Upper lobe of left lung (tissue), 6 donors: ENCODE data around the gene MAVS. TPM values are rescaled to one million over a fixed set of nuclear protein-coding genes. Genes with fewer than 3 reads are reported as not detected.

Experiments
- ATAC-seq, 2 donors: fragments of 200-7000 bp; cut with Tn5 transposase; one replicate each; pipeline ENCODE4 v1.9.1; 2022; ENCODE audit warnings: mild to moderate bottlenecking in 2 of 2, moderate library complexity in 2 of 2; ENCODE audit not compliant: low FRiP score in 2 of 2
- DNase-seq, 2 donors: peaks; one replicate each; pipeline ENCODE4 v3.0.0-alpha.2; 2019 to 2020
- H3K27ac ChIP-seq, 4 donors: fragments of 200-600 bp; sonication (generic); one replicate each; pipeline ENCODE4 v1.5.1; 2016 to 2019
- H3K27me3 ChIP-seq, 4 donors: fragments of 200-600 bp; sonication (generic); one replicate each; pipeline ENCODE4 v1.5.1; 2017 to 2019
- H3K36me3 ChIP-seq, 4 donors: fragments of 200-600 bp; sonication (generic); one replicate each; pipeline ENCODE4 v1.5.1; 2016 to 2019
- H3K4me1 ChIP-seq, 4 donors: fragments of 200-600 bp; sonication (generic); one replicate each; pipeline ENCODE4 v1.5.1; 2018 to 2019
- H3K4me3 ChIP-seq, 4 donors: fragments of 200-600 bp; sonication (generic); one replicate each; pipeline ENCODE4 v1.5.1; 2017 to 2019; ENCODE audit warnings: mild to moderate bottlenecking in 2 of 4, moderate library complexity in 1 of 4
- H3K9me3 ChIP-seq, 4 donors: fragments of 200-600 bp; sonication (generic); one replicate each; pipeline ENCODE4 v1.5.1; 2018 to 2019
- CTCF ChIP-seq, 6 experiments: fragments of 450-650 bp in 4 of 6; fragments of 200-600 bp in 2 of 6; sonication (generic) in 2 of 6; IDR thresholded peaks; one replicate each; pipeline ENCODE4 v1.5.1; 2016 to 2019; ENCODE audit warnings: antibody characterized with exemption in 6 of 6
- EP300 ChIP-seq, 4 donors: sonication (generic); formaldehyde crosslinking; IDR thresholded peaks; one replicate each; pipeline ENCODE4 v1.5.1; 2017; ENCODE audit warnings: antibody characterized with exemption in 4 of 4, control low read depth in 2 of 4
- POLR2A ChIP-seq, 4 donors: fragments of 450-650 bp; IDR thresholded peaks; one replicate each; pipeline ENCODE4 v1.5.1; 2016 to 2017; ENCODE audit warnings: antibody characterized with exemption in 4 of 4, mild to moderate bottlenecking in 2 of 4
- POLR2AphosphoS5 ChIP-seq, 2 donors: sonication (generic); formaldehyde crosslinking; IDR thresholded peaks; one replicate each; pipeline ENCODE4 v1.5.1; 2017; ENCODE audit warnings: antibody characterized with exemption in 2 of 2
- WGBS, 2 donors: methylation state at CpG; one replicate each; pipeline ENCODE4 v1.1.5; 2017 to 2018; 5-methylcytosine and 5-hydroxymethylcytosine counted together
- total RNA-seq, 6 donors: library from RNA; depleted of rRNA in 4 of 6; stranded (reverse); fragments of >200 nt in 4 of 6; gene quantifications; one replicate each; pipeline versions ENCODE4 v1.1.0 to v1.2.1, GENCODE V29; 2016 to 2021
- donor health status: DM: no; HTN: no; CAD: no; lungs with moderate emphysema.
- donor health status: DM: no; HTN: yes; CAD: no; lungs with severe emphysema.

Gene MAVS
- total RNA-seq, 6 donors from 2014 or later = 31.0 to 54.5 (median 39.9) TPM

- no peak overlapping the region for H3K4me3 ChIP-seq
- H3K27me3 ChIP-seq = no peaks in the 10 kb centered on the region
- TF ChIP-seq EP300 (IDR thresholded peaks at IDR 0.05) (no peak), POLR2AphosphoS5 (IDR thresholded peaks at IDR 0.05) (no peak), CTCF (IDR thresholded peaks at IDR 0.05) (no peak), POLR2A (IDR thresholded peaks at IDR 0.05) (no peak)
- DNase-seq (peak in 1 of 2 donors; percentile 62), ATAC-seq (no peak)
- 94 to 95% methylated on average over 8 to 9 of the region's 11 CpGs for WGBS, 2 donors
- peak overlapping the region; percentile 91 to 98 (median 96) for H3K27ac ChIP-seq
- H3K36me3 ChIP-seq = peaks cover 4 to 62% (median 61%) of the 10 kb centered on the region in 4 donors
- peaks cover 74 to 96% (median 87%) of the 10 kb centered on the region in 4 donors for H3K4me1 ChIP-seq
- H3K9me3 ChIP-seq = no peaks in the 10 kb centered on the region
Observed at GRCh38 chr20:3804781-3805180, 41.9 kb upstream of the MAVS start.

GRCh38 chr20:3808544-3808943, 38.1 kb upstream of the MAVS start:
- Histone ChIP-seq H3K27me3 (no peaks in the 10 kb centered on the region), H3K4me3 (peak overlapping the region in 3 of 4 donors; percentile 19 to 42 (median 26)), H3K9me3 (no peaks in the 10 kb centered on the region), H3K27ac (peak overlapping the region; percentile 91 to 98 (median 96)), H3K36me3 (peaks cover 0 to 26% (median 25%) of the 10 kb centered on the region in 4 donors), H3K4me1 (peaks cover 73 to 86% (median 80%) of the 10 kb centered on the region in 4 donors)
- WGBS, 2 donors = 81 to 86% methylated on average over 3 of the region's 3 CpGs
- DNase-seq = no peak
- TF ChIP-seq POLR2A (IDR thresholded peaks at IDR 0.05) = no peak
- no peak for TF ChIP-seq EP300 (IDR thresholded peaks at IDR 0.05)
- no peak for TF ChIP-seq CTCF (IDR thresholded peaks at IDR 0.05)
- TF ChIP-seq POLR2AphosphoS5 (IDR thresholded peaks at IDR 0.05) = no peak
- ATAC-seq = no peak

GRCh38 chr20:3811467-3812258, 35.0 kb upstream of the MAVS start:
- ATAC-seq (peak; percentile 94 to 96), DNase-seq (peak; percentile 97 to 99)
- 5 to 7% methylated on average over 16 to 18 of the region's 20 CpGs for WGBS, 2 donors
- no peaks in the 10 kb centered on the region for H3K36me3 ChIP-seq
- H3K4me3 ChIP-seq = peak overlapping the region; percentile 13 to 54 (median 42)
- no peaks in the 10 kb centered on the region for H3K9me3 ChIP-seq
- peak overlapping the region; percentile 87 to 98 (median 94) for H3K27ac ChIP-seq
- peak in 3 of 4 donors; percentile 67 to 94 (median 73) for TF ChIP-seq POLR2A (IDR thresholded peaks at IDR 0.05)
- peak; percentile 99 for TF ChIP-seq POLR2AphosphoS5 (IDR thresholded peaks at IDR 0.05)
- TF ChIP-seq EP300 (IDR thresholded peaks at IDR 0.05) = peak; percentile 87 to 100 (median 94)
- peak in 1 of 6 experiments; percentile 13 for TF ChIP-seq CTCF (IDR thresholded peaks at IDR 0.05)
- H3K27me3 ChIP-seq = no peaks in the 10 kb centered on the region
- peaks cover 49 to 67% (median 55%) of the 10 kb centered on the region in 4 donors for H3K4me1 ChIP-seq

- Histone ChIP-seq H3K4me3 (peak overlapping the region in 1 of 4 donors; percentile 51), H3K27me3 (no peaks in the 10 kb centered on the region), H3K4me1 (peaks cover 43 to 61% (median 49%) of the 10 kb centered on the region in 4 donors), H3K27ac (peak overlapping the region; percentile 87 to 98 (median 94)), H3K9me3 (no peaks in the 10 kb centered on the region), H3K36me3 (no peaks in the 10 kb centered on the region)
- ATAC-seq (no peak), DNase-seq (peak in 1 of 2 donors; percentile 68)
- 94 to 95% methylated on average over 9 of the region's 9 CpGs for WGBS, 2 donors
- no peak for TF ChIP-seq POLR2A (IDR thresholded peaks at IDR 0.05)
- TF ChIP-seq POLR2AphosphoS5 (IDR thresholded peaks at IDR 0.05) = no peak
- TF ChIP-seq CTCF (IDR thresholded peaks at IDR 0.05) = no peak
- no peak for TF ChIP-seq EP300 (IDR thresholded peaks at IDR 0.05)
Observed at GRCh38 chr20:3812259-3812681, 34.4 kb upstream of the MAVS start.
